Measurements from ENCODE around the gene TADA3. TPM values are rescaled to one million over a fixed set of nuclear protein-coding genes. Genes with fewer than 3 reads are reported as not detected.

The TADA3 gene
- total and polyA plus RNA-seq, 2 experiments from 2014 or later: 29.1 to 61.7 TPM

DNA sequence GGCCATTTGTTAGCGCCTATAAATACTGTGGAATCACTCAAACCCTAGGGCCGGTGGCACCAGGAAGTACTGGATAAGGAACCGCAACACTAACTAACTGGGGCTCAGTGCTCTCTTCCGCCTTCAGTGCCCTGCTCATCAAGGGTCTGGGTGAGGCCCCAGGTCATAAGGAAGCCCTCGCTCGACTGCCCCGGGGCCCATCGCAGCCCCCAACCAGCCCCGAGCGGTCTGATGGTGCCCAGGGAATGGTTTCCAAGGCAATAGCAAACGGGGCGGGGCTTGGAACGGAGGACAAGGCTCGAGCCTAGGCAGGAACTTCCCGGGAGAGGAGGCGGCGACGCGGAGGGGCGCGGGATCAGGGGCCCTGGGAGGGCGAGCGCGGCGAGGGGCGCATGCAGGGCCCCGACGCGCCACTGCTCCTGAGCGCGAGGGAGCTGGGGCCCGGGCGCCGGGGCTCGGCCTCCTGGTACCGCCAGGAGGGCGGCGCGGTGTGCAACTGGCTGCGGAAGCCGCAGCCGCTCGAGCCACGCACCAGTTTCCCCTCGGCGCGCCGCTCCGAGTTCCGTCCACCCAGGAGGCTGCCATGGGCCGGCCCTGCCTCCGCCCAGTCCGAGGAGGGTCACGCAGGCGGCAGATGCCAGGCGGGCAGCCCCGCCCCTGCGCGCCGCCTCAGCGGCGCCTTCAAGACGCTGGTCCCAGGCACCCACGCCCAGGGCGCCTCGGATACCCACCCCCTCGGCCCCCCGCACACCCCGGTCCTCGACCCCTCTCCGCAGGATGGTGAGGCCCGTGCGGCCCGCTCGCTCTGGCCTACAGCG lies 17.6 kb upstream of the TADA3 start, which contains the start of gene TTLL3:
Gene TTLL3, plus strand, starts transcription at position 648 of the 818 bp plus-strand sequence. CDS start 400 bp downstream, outside the sequence.
- Mint-ChIP-seq H3K27ac (peak within 1 kb of the TSS; percentile 8; the same call in 1 of the 2 replicates), H3K4me3 (peak within 1 kb of the TSS; percentile 77), H3K36me3 (ENCODE audit: low read depth) (peaks cover 22% of the 10 kb centered on the region), H3K9me3 (no peaks in the 10 kb centered on the region; the same call in 2 of the 3 replicates), H3K27me3 (ENCODE audit: insufficient read depth, low read depth, poor library complexity) (peaks cover 13% of the 10 kb centered on the region), H3K4me1 (peaks cover 22% of the 10 kb centered on the region)
- Histone ChIP-seq H3K36me3 (ENCODE audit: insufficient read depth) (peaks cover 4% of the 10 kb centered on the region; the same call in 1 of the 2 replicates), H4K20me1 (replicated peaks; ENCODE audit: insufficient read depth) (peaks cover 17% of the 10 kb centered on the region), H3K9me2 (ENCODE audit: insufficient read depth) (no peaks in the 10 kb centered on the region), H3K4me3 (peak within 1 kb of the TSS; percentile 83), H3K27ac (ENCODE audit: low read depth) (peak within 1 kb of the TSS; percentile 59; the same call in 1 of the 2 replicates), H3K27me3 (ENCODE audit: insufficient read depth) (peaks cover 17% of the 10 kb centered on the region), H3F3A (replicated peaks; ENCODE audit: low read depth) (peaks cover 26% of the 10 kb centered on the region), H2AFZ (peak within 1 kb of the TSS; percentile 97), H3K79me2 (replicated peaks; ENCODE audit: insufficient read depth) (no peaks in the 10 kb centered on the region), H3K4me1 (ENCODE audit: insufficient read depth) (peaks cover 7% of the 10 kb centered on the region; the same call in 1 of the 2 replicates), H3K4me2 (peak within 1 kb of the TSS; percentile 96)
- DNase-seq (ENCODE audit: low spot score): peak; percentile 93
- TF ChIP-seq JUNB (IDR thresholded peaks at IDR 0.05; ENCODE audit: unreplicated experiment) (no peak), STAT1 (IDR thresholded peaks at IDR 0.05; ENCODE audit: unreplicated experiment) (no peak), POLR2AphosphoS5 (IDR thresholded peaks at IDR 0.05; ENCODE audit: low read depth) (peak; percentile 42; the same call in 1 of the 2 replicates)
- peak; percentile 74 for ATAC-seq

- no peak for TF ChIP-seq ZNF331 (CRISPR knock-in tag; IDR thresholded peaks at IDR 0.05; ENCODE audit: low read depth)
- no peak for TF ChIP-seq STAT1 (IDR thresholded peaks at IDR 0.05; ENCODE audit: unreplicated experiment)
- TF ChIP-seq EZH2 (IDR thresholded peaks at IDR 0.05; ENCODE audit: low read depth, unreplicated experiment): no peak
- no peak for TF ChIP-seq POLR2AphosphoS5 (IDR thresholded peaks at IDR 0.05; ENCODE audit: low read depth)
- peak overlapping the region; percentile 77 for H3K4me3 Mint-ChIP-seq
- DNase-seq (ENCODE audit: low spot score) (peak; percentile 28), ATAC-seq (peak; percentile 2)
- H3K79me2 ChIP-seq (replicated peaks; ENCODE audit: insufficient read depth): no peaks in the 10 kb centered on the region
- peak overlapping the region; percentile 59; the same call in 1 of the 2 replicates for H3K27ac ChIP-seq (ENCODE audit: low read depth)
- peak overlapping the region; percentile 8; the same call in 1 of the 2 replicates for H3K27ac Mint-ChIP-seq
- H3K4me2 ChIP-seq: peak overlapping the region; percentile 96
- peak overlapping the region; percentile 83 for H3K4me3 ChIP-seq
- H3K4me1 ChIP-seq (ENCODE audit: insufficient read depth): peaks cover 7% of the 10 kb centered on the region; the same call in 1 of the 2 replicates
- peaks cover 22% of the 10 kb centered on the region for H3K4me1 Mint-ChIP-seq
- H3K36me3 Mint-ChIP-seq (ENCODE audit: low read depth): peaks cover 28% of the 10 kb centered on the region
- H2AFZ ChIP-seq: peak overlapping the region; percentile 83; the same call in 1 of the 2 replicates
- H4K20me1 ChIP-seq (replicated peaks; ENCODE audit: insufficient read depth): peaks cover 23% of the 10 kb centered on the region
- H3K9me2 ChIP-seq (ENCODE audit: insufficient read depth): no peaks in the 10 kb centered on the region
- H3F3A ChIP-seq (replicated peaks; ENCODE audit: low read depth): peaks cover 26% of the 10 kb centered on the region
- H3K9me3 Mint-ChIP-seq: no peaks in the 10 kb centered on the region; the same call in 2 of the 3 replicates
- H3K27me3 Mint-ChIP-seq (ENCODE audit: insufficient read depth, low read depth, poor library complexity): peaks cover 13% of the 10 kb centered on the region
- H3K27me3 ChIP-seq (ENCODE audit: insufficient read depth): peaks cover 17% of the 10 kb centered on the region
- peaks cover 9% of the 10 kb centered on the region; the same call in 1 of the 2 replicates for H3K36me3 ChIP-seq (ENCODE audit: insufficient read depth)
Measured at GRCh38 chr3:9809239-9809614, 17.0 kb upstream of the TADA3 start.

DNA sequence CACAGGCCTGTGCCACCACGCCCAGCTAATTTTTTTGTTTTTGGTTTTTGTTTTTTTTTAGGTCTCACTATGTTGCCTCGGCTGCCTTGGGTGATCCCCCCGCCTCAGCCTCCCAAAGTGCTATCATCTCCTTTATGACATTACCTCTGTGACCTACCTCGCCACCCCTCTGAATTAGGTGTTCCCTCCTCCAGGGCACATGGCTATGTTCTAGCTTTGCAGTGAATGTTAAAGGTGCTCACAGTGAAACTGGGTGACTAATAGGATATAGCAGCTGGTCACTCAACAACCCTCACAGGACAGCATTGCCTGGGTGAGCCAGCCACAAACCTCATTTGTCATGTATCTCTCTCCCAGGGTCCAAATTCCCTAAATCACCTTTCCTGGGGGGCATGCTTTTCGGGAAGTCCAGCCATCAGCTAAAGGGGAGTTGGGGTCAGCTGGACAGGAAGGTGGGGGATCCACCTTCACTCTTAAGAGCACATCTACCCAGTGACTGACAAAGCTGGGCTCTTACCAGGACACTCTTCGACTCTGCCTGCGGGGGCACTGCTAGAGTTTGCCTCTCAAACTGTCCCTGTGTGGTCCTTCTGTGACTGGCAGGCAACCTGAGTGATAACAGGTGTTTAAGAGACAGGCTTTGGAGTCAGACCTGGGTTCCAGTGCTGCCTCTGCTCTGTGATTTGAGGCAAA lies 16.2 kb upstream of the TADA3 start:
- peaks cover 26% of the 10 kb centered on the region for H3F3A ChIP-seq (replicated peaks; ENCODE audit: low read depth)
- peaks cover 7% of the 10 kb centered on the region; the same call in 1 of the 2 replicates for H3K4me1 ChIP-seq (ENCODE audit: insufficient read depth)
- no peaks in the 10 kb centered on the region for H3K79me2 ChIP-seq (replicated peaks; ENCODE audit: insufficient read depth)
- no peak overlapping the region; the same call in 1 of the 2 replicates for H3K27ac Mint-ChIP-seq
- peaks cover 23% of the 10 kb centered on the region for H4K20me1 ChIP-seq (replicated peaks; ENCODE audit: insufficient read depth)
- H3K4me1 Mint-ChIP-seq: peaks cover 22% of the 10 kb centered on the region
- 0 out of 2 replicates have a peak overlapping the region, but pooled peaks have one; percentile 59 for H3K27ac ChIP-seq (ENCODE audit: low read depth)
- peak overlapping the region; percentile 77; the same call in 1 of the 3 replicates for H3K4me3 Mint-ChIP-seq
- ATAC-seq (peak; percentile 64), DNase-seq (ENCODE audit: low spot score) (peak; percentile 86)
- peak overlapping the region; percentile 83; the same call in 1 of the 2 replicates for H3K4me3 ChIP-seq
- H2AFZ ChIP-seq: no peak overlapping the region
- H3K36me3 Mint-ChIP-seq (ENCODE audit: low read depth): peaks cover 36% of the 10 kb centered on the region
- no peaks in the 10 kb centered on the region for H3K9me2 ChIP-seq (ENCODE audit: insufficient read depth)
- H3K9me3 Mint-ChIP-seq: no peaks in the 10 kb centered on the region; the same call in 2 of the 3 replicates
- peaks cover 17% of the 10 kb centered on the region for H3K36me3 ChIP-seq (ENCODE audit: insufficient read depth)
- peak overlapping the region; percentile 96 for H3K4me2 ChIP-seq
- H3K27me3 ChIP-seq (ENCODE audit: insufficient read depth): peaks cover 17% of the 10 kb centered on the region
- H3K27me3 Mint-ChIP-seq (ENCODE audit: insufficient read depth, low read depth, poor library complexity): peaks cover 13% of the 10 kb centered on the region
- TF ChIP-seq ETS1 (IDR thresholded peaks at IDR 0.05) (no peak), STAT1 (IDR thresholded peaks at IDR 0.05; ENCODE audit: unreplicated experiment) (no peak), POLR2AphosphoS5 (IDR thresholded peaks at IDR 0.05; ENCODE audit: low read depth) (peak; percentile 28; the same call in 1 of the 2 replicates), CREB1 (CRISPR knock-in tag; IDR thresholded peaks at IDR 0.05; ENCODE audit: low read depth) (no peak)
- TF ChIP-seq, protein P1, sequence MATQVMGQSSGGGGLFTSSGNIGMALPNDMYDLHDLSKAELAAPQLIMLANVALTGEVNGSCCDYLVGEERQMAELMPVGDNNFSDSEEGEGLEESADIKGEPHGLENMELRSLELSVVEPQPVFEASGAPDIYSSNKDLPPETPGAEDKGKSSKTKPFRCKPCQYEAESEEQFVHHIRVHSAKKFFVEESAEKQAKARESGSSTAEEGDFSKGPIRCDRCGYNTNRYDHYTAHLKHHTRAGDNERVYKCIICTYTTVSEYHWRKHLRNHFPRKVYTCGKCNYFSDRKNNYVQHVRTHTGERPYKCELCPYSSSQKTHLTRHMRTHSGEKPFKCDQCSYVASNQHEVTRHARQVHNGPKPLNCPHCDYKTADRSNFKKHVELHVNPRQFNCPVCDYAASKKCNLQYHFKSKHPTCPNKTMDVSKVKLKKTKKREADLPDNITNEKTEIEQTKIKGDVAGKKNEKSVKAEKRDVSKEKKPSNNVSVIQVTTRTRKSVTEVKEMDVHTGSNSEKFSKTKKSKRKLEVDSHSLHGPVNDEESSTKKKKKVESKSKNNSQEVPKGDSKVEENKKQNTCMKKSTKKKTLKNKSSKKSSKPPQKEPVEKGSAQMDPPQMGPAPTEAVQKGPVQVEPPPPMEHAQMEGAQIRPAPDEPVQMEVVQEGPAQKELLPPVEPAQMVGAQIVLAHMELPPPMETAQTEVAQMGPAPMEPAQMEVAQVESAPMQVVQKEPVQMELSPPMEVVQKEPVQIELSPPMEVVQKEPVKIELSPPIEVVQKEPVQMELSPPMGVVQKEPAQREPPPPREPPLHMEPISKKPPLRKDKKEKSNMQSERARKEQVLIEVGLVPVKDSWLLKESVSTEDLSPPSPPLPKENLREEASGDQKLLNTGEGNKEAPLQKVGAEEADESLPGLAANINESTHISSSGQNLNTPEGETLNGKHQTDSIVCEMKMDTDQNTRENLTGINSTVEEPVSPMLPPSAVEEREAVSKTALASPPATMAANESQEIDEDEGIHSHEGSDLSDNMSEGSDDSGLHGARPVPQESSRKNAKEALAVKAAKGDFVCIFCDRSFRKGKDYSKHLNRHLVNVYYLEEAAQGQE (IDR thresholded peaks at IDR 0.05; ENCODE audit: unreplicated experiment): no peak

All from GM23338 (cell line).